ENCODE results near the gene MAPK8IP1.

MAPK8IP1 gene

DNA sequence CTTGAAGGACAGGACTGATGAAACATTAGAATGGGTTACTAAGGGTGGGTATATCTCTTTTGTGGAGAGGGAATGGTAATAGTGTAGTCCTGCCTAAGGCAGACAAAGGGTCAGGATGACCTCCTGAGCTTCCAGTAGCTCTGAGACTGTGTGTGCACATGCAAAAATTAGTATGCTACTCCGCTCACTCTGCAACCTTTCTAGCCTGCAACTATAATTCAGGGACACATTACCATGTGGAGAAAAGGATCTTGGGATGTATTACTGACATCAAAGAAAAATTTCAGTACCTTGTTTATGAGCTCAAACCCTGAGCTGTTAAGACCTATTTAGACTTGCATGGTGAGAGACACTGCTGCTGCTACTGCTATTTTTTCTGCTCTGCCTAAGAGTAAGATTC is 62.4 kb downstream of the MAPK8IP1 start:
- DNase-seq: no peak

DNA sequence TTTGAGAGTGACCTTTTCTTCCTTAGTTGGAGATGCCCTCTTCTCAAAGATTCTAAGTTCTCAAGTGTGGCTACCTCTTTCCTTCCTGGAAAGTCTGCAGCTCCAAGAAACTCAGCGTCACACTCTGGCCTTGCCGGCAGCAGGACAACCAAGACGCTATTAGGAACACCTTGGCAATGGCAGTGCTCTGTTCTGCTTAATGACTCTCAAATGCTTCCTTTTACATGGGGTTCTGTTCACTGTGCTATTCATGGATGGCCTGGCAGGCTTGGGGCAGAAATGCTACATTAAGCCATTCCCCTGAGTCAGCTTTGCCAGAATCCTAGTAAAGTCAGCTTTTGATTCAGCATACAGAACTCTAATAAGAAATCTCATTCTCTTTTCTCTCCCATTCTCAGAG is 62.9 kb downstream of the MAPK8IP1 start:
- DNase-seq: no peak

DNA sequence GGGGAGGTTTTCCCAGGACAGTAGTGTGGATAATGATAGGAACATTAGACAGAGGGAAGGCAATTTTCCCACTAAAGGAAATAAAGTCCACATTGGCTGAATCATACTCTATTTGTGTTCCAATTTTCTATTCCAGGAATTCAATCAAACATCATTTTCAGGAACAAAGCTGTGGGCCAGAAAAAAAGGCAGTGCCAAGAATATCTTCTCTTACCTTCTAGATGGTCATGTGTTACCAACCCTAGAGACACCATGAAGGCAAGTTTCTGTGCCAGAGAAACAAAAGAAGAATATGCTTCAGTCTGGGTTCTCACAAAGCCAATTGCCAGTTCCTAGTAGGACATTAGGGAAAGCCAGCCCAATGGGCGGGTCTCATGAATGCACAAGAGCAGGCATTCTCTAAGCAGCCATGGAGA is 64.5 kb downstream of the MAPK8IP1 start:
- no peak for DNase-seq
